ELF-1 (cell line): ENCODE data around the gene TTLL12.
A peak's percentile ranks its signal among the peaks of the same experiment; 100 is the strongest.

Experiments
- DNase-seq: peaks from one replicate; pipeline ENCODE4 v3.0.0-alpha.2; 2016; ENCODE audit warnings: low read depth, low spot score

The TTLL12 gene

DNA sequence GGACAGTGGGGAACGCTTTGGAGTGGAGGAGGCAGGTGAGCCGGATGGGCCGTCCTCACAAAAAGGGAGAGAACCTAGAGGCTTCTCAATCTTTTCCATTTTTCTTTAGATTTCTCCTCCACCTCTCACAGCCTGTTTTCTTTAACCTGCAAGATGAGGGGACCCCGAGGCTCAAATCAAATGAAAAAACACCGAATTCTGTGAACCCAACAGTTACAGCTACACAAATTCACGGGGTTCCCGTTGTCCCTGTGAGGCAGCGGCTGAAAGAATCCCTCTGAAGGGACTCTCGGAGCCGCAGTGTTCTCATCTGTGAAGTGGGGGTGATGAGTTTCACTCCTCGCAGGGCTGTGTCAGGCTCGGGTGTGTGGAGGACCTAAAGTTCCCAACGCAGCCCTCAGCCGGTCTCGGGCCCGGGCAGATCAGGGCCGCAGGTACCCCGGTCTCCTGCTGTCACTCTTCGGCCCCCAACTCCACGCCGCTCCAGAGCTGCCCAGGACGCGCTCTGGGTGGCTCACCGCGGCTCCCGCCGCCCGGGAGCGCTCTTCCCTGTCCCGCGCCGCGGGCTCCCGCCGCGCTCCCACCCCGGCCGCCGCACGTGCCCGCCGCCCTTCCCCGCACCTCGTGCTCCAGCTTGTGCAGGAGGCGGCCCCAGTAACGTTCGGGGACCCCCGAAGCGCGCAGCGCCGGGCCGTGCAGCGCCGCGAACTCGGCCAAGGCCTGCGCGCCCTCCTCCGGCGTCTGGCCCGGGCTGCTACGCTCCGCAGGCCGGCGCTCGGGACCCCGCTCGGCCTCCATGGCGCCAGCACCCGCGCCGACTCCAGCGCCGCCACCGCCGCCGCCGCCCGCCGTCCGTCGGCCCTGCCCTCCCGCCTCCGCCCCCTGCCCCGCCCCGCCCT, at the start of gene TTLL12:
TSS of gene TTLL12 (minus strand) at position 863 of the 899 bp plus-strand sequence. CDS start at position 798, 65 bp downstream.
- DNase-seq, result peak; percentile 55

DNA sequence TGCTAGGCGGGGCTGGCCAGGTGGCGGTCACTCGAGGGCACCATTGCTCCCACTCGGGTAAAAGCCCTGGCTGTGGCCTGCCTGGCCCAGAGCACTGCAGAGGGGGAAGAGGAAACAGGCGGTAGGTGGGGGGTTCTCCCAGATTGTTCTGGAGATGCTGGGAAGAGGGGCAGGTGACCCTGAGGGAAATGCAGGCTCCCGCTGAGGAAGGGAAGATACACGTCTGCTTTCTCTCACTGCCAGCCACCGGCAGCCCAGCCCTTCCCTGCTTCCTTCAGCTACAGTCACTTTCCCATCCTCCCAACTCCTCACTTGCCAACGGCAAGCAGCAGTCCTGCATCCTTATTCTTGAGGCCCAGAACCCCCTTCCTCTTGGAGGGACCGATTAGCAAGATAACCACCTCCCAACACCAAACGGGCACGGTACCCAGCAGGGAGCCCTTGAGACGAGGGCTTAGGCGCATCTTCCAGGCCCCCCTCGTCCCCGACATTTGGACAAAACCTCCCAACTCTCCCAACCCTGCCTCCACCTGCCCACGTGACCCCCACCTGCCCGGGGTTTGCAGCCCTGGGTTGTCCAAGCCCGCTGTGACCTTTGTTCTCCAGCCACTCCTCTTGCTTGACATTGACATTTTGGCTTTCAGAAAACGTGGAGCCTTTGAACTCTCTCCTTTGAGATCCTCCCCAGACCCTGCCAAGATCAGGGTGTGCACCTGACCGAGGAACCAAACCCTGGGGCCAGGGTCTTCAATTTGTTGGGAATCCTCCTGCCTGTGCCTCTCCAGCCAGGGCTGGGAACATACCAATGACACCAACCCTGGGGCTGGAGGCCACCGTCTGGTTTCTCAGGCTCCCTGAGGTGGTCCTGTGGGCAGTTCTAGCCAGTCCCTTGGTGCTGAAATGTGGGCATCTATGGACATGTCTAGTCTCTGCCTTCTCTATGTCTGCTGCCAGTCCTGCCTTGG, 48.8 kb upstream of the TTLL12 start:
- DNase-seq, result no peak

DNA sequence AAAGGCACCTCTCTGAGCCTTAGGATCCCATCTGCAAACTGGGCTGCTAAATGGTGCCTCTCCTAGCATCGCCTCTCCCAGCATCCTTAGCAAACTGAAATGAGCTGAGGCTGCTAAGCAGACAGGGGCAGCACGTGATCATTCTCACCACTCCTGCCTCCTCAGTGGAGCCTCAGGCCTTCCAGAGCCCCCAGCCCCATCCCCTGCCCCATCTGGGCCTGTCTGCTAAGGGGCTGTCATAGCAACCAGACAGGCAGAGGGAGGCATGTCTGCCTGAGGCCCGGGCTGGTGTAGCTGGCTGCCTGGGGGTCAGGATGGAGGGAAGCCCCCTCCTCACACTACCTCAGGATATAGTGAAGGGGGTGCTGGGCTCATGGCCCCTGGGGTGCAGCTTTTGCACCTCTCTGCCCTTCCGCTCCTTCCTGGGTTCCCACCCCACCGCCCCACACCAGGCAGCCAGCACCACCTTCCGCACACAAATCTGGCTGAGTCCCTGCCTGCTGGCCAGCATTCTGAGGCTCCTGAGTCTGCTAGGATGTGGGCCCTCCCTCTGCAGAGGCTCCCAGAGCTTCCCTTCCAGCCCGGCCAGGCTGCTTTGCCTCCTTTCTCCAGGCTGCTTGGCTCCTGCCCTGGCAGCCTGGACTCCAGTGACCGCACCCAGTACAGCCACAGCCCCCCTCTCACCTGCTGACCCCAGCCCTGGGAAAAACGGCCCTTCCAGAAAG, 47.5 kb upstream of the TTLL12 start:
- no peak for DNase-seq

DNA sequence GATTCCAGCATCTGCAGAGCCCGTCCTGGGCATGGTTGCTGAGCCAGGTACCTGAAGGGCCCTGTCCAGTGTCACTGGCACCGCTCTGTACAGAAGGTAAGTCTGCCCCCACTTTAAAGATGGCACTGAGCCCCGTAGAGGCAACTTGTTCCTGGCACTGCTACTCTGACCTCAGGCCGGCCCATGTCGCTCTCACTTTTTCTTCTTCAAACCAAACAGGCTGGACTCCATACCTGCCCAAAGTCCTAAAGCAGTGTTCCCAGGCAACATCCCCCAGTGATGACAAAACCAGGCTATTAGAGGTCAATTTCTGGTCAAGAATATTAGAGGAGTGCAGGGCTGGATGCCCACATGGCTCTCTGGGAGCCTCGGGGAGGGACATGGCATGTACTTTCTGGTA, 46.6 kb upstream of the TTLL12 start:
- no peak for DNase-seq

DNA sequence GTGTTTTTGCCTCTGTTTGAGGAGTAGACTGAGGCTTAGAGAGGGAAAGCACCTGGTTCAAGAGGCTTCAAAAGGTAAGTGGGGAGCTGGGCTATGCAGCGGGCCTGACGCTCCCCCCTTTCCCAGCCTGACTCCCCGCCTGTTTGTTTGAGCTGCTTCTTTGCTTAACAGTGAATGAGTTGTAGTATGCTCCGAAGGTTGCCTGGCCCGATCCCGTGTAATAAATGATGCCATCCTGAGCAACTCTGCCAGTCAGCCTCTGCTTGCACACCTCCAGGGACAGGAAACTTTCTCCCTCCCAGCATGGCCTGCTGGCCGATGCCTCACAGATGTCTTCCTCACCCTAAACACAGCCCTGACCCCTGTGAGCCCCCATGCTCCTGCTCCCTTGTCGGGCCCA, 45.5 kb upstream of the TTLL12 start:
- DNase-seq, result no peak

DNA sequence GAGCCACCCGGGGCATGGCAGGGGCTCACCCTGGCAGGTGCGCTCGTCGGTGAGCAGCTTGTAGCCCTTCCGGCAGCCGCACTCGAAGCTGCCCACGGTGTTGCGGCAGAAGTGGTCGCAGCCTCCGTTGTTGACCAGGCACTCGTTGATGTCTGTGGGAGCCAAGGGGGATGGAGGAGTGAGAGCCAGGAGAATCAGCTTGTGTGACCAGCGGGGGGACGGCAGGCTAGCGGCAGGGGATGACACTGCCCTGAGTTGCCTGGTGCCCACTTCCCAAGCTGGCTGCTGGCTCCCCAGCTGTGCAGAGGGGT, 44.7 kb upstream of the TTLL12 start:
- no peak for DNase-seq

DNA sequence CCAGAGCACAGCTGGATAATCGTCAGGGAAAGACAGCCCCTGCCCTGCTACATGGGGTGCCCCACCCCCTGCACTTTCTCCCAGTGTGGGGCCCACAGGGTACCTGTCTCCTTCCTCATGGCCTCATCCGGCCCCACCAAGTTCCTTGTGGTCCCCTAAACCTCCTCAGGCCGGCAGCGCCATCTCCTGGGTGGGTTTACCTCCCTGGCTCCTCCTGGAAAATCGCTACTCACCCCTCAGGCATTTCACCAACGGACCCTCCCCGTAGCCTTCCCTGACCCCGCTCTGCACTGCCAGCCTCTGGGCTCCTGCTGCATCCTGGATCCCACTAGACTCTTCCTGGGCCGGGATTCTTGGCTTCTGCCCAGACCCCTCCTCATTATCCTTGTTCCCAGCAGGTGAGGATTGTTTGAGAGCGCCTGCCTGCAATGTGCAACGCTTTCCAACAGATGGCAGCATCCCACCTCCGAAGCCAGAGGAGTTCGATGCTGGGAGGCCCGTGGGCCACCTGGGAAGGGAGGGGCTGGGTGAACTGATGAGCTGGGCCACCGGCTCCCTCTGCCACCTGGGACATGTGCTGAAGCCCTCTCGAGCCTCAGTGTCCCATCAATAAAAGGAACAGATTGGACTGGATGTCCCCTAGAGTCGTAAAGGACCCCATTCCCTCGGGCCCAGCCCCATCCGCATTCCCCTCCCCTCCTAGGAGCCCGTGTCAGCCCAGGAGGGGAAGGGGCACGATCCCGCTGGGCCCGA, 44.2 kb upstream of the TTLL12 start:
- DNase-seq, result peak; percentile 92

DNA sequence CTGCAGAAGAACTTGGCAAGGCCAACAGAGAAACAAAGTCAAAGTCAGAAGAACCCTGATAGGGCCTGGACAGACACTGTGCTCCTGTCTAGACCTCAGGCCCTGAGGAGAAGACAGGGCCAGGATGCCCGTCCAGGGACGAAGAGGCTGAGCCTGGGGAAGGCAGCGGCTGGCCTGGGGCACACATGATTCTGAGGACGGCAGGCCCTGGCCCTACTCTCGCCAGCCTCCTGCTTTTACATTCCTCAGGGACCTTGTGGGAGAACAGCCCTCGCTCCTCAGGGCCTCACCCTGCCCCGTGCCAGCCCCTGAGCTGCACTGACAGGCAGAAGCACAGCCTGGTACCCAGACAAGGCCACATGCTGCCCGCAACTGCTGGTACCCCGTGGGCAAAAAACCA, 43.6 kb upstream of the TTLL12 start:
- DNase-seq, result no peak

DNA sequence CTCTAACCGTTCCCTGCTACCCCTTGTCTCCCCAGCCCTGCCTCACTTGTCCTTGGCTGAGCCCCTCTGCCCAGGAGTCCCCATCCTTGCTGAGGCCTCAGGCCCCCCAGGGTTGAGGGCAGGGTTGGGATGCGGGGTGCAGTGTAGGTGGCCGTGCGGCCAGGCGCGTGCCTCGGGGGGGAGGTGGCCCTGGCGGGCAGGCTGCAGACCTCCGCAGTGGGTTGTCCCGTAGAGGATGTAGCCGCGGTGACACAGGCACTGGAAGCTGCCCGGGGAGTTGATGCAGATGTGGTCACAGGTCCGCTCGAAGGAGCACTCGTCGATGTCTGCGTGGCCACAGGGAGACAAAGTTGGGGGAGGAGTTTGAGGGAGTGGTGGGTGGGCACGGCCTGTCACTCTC, 41.9 kb upstream of the TTLL12 start:
- DNase-seq, result no peak

DNA sequence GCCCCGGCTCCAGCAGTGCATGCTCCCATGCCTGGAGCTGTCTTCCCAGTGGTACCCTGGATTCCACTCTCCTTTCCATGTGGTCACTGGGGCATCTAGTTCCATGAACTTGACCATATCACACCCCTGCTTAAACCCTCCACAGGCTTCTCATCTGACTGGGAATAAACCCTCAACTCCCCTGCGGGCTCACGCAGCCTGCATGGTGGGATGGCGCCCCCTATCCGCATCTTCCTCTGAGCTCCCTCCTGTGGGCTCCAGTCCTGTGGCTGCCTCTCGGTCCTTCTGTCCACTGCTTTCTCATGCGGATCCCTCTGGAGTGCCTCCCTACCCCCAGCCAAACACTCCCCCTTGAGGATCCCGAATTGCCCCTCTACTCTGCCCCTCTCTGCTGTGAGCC, 41.4 kb upstream of the TTLL12 start:
- peak; percentile 77 for DNase-seq

DNA sequence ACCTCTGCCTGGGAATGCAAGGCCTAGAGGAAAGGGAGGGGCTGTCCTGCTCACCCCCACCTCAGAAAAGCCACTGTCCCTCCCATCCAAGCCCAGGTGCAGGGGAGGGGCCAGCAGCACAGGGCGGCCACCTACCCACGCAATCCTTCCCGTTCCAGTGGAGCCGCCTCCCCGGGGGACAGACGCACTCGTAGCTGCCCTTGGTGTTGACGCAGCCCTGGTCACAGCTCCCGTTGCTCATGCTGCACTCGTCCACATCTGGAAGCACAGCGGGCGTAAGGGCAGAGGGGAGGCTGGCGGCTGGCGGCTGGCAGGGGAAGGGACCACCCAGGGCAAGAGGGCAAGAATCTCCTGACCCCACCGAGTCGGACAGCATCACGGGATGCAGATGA, 40.3 kb upstream of the TTLL12 start:
- peak; percentile 33 for DNase-seq

DNA sequence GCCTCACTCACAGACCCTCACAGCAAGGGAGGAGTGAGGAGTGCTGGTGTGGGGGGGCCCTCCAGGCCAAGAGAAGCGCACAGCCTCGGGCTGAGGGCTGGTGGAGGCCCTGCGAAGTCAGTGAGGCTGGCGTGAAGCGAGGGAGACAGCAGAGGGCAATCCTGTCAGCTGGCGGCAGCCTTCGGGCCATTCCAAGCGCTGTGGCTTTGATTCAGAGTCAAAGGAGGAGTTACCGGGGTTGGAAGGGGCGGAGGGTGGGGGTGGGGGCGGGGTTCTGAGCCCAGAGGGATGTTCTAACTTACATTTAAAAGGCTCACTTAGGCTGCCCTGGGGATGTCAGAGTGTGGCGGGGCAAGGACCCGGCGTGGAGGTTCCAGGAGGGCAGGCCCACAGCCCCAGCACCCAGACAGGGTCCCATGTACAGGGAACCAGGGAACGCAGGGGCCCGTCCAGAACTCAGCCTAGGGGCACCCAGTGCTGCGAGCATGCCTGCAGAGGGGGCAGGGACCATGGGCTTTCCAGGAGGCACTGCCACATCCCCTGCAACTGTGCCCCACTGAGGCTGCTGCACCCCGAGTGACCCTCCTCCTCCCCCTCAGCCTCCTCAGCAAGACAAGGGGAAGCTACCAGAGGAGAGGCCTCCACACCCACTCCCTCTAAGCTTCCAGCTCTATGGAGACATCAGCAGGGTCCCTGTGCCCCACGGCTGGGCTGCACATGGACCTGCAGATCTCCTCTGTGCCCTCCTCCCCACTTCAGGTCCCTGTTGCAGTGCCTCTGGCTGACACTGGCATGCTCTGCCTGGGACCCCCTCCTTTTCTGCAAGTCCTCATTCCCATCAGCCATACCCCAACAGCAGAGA, 39.7 kb upstream of the TTLL12 start:
- peak; percentile 81 for DNase-seq

DNA sequence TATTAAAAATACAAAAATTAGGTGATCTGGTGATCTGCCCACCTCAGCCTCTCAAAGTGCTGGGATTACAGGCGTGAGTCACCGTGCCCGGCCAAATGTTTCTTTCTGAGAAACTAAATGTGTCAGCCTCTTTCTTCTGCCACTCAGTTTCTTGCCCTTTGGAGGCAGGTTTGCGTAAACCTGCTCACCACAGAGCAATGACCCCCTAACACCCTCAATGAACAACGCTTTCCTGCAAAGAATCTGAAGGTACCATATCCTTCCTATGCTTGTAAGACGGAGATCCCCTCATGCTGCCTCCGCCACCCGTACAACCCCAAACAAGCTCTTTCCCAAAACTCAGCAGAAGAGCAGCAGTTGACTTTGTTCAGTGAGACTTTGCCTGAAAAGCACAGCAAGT, 38.7 kb upstream of the TTLL12 start:
- no peak for DNase-seq

DNA sequence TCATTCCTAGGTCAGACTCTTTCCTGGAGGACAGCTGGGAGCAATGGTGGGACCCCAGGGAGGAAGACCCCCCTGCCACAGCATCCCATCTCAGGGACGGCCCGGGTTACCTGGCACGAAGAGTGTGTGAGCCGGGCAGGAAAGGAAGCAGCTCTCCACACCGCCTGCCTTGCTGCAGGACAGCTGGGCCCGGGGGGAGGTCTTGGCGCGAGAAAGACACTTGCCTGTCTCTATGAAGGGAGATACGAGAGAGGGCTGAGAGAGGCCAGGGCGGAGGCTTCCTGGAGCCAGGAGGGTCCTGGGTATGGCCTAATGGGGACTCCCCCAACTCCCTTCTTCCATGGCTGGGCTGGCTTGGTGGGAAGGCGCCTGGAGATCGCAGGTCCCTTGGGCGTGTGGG, 36.1 kb upstream of the TTLL12 start:
- DNase-seq, result no peak

DNA sequence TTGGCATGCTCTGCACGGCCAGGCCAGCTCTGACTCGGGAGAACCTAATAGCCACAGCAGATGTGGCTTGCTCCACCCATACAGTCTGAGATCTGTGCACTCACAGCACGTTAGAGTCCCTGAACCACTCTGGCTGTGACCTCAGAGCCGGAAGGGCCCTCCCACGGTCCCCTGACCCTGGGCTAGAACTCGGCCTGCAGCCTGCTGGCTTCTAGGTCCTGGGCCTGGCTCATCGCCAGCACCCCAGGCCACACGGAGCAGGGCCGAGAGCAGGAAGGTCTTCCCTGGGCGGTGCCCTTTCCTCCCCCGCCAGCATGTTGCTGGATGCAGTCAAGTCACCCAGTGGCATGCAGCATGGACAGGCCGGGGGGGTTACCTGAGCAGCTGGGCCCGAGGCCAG, 35.3 kb upstream of the TTLL12 start:
- no peak for DNase-seq

DNA sequence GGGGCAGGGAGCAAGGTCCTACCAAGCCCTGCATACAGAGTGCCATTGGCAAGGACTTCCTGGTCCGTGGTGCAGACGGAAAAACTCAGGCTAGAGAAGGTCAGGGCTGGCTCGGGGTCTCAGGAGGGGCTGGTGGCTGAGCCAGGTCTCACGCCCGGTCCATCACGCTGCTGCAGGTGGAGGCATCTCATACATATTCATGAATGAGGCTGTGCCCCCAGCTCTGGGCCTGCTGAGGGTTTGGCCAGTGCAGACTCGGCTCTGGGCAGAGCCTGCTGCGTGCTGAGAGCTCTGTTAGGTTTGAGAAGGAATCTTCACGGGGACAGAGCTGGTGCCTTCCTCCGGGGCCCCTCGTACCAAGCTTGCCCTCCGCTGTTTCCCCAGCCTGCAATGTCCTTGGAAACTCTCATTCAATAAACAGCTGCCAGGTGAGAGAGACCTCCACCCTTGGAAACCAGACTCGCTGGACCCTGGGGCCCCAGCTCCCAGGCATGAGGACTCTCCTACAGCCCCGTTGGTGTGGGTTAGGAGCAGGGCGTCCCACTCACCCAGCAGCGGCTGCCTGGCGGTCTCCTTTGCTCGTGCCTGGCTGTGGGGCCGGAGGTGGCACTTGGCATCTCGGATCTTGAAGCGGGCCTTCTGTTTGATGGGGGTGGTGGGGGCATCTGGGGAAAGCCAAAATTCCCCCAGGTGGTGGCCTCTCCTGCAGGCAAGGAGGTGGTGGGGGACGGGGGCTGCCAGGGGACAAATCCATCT, 33.9 kb upstream of the TTLL12 start:
- no peak for DNase-seq

DNA sequence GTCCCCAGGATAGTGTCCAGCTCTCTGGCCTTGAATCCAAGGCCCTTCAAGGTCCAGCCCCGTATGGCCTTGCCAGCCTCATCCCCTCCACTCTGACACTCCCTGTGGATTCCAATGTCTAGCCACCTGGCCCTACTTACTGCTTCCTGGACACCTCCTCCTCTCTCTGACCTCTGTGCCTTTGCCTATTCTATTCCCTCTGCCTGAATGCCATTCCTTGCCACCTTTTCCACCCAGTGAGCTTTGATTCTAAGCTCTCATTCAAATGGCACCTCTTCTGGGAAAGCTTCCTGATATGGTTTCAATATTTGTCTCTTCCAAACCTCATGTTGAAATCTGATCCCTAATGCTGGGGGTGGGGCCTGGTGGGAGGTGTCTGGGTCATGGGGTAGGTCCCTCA, 31.9 kb upstream of the TTLL12 start:
- no peak for DNase-seq

DNA sequence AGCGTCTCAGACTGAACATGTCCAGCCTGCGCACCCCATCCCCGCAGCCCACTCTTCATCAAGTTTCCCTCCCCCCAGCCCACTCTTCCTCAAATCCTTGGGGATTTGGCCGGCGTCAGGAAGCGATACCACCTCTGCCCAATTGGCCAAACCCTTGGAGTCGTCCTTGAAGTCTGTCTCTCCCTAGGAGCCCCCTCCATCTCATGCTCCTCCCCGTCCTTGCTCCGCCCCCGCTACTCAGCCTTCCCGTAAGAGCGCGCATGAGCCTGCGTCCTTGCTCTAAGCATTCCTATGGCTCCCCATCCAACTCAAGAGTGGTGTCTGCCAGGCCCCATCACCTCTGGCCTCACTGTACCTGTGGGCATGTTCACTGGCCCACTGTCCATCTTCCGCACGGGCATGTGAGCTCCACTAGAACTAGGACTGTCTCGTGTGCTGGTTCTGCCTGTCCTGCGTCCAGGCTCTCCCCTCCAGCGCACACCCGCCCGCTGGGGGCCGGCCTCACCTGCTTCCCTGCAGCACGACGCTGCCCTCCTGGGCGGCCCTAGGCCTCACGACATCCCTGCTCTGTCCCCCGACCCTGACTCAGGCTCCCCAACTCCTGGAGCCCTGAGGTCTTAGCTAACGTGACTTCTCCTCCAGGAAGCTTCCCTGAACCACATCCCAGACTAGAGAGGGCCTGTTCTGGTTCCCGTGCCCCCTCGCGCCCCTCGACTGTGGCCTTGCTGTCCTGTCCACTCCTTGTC, 30.5 kb upstream of the TTLL12 start:
- DNase-seq, result peak; percentile 43

DNA sequence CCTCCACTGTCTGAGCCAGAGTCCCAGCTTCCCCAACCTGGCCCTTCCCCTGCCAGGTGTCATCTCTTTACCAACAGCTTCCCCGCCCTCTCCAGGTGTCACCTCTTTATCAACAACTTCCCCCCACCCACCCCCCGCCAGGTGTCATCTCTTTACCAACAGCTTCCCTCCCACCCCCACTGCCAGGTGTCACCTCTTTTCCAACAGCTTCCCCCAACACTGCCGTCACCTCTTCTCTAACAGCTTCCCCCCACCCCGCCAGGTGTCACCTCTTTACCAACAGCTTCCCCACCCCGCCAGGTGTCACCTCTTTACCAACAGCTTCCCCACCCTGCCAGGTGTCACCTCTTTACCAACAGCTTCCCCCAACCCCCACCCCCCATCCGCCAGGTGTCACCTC, 29.8 kb upstream of the TTLL12 start:
- DNase-seq, result no peak
